Cardiac septum (tissue), 1 donor: ENCODE measurements around the gene CTAGE15. TPM values are rescaled to one million over a fixed set of nuclear protein-coding genes. Genes with fewer than 3 reads are reported as not detected.
"Not testable (repeated sequence)": the region's sequence is repeated elsewhere in the genome, so short reads cannot be mapped to it uniquely, and the experiment has no call there.

Source experiments
- DNase-seq: peaks from one replicate; pipeline ENCODE4 v3.0.0-alpha.2; 2020; ENCODE audit warnings: low spot score
- intact Hi-C: fragments of 100-400 bp; cut with DNase I; formaldehyde crosslinking; loops from one replicate; pipeline ENCODE4 v1.14.0; 2022
- total RNA-seq: library from RNA; stranded (reverse); fragmentation: NEBNext Ultra II Directional; extraction: Animal tissue kit (Norgen Biotek cat#: 25700); gene quantifications from one replicate; pipeline ENCODE4 v1.2.1, GENCODE V29; 2021
- donor health status: DM: no; HTN: no; CAD: no.

CTAGE15 gene
- total RNA-seq, 1 donor from 2014 or later, result not detected

- peak; percentile 94 for DNase-seq
- intact Hi-C loops, result not testable (repeated sequence)
Measured at GRCh38 chr7:143620646-143621045, 49.0 kb downstream of the CTAGE15 start, which contains the start of gene TCAF2. Gene TCAF2 (plus strand): TSS chr7:143620974.

GRCh38 chr7:143621175-143621574 lies 49.6 kb downstream of the CTAGE15 start:
- DNase-seq, intact Hi-C loops: not testable (repeated sequence)

- intact Hi-C loops, DNase-seq: not testable (repeated sequence)
Measured at GRCh38 chr7:143622130-143622529, 50.5 kb downstream of the CTAGE15 start.

Other genes with a start within 250 kb of the CTAGE15 start
- 0.19 TPM for gene FAM131B, start 209.1 kb upstream of the CTAGE15 start, total RNA-seq
- 126 TPM for gene ZYX, start 190.5 kb upstream of the CTAGE15 start, total RNA-seq
- not detected for gene EPHA1, start 162.9 kb upstream of the CTAGE15 start, total RNA-seq
- gene TAS2R60, start 128.3 kb upstream of the CTAGE15 start, total RNA-seq, result not detected
- gene TAS2R41, start 93.9 kb upstream of the CTAGE15 start, total RNA-seq, result not detected
- 0.54 TPM for gene TCAF2, start 49.2 kb downstream of the CTAGE15 start, total RNA-seq
- not detected for gene CTAGE6, start 185.9 kb downstream of the CTAGE15 start, total RNA-seq